ENCODE measurements around the gene VHLL.
A peak's percentile ranks its signal among the peaks of the same experiment; 100 is the strongest.
"Not testable (repeated sequence)": the region's sequence is repeated elsewhere in the genome, so short reads cannot be mapped to it uniquely, and the experiment has no call there.

VHLL gene

DNA sequence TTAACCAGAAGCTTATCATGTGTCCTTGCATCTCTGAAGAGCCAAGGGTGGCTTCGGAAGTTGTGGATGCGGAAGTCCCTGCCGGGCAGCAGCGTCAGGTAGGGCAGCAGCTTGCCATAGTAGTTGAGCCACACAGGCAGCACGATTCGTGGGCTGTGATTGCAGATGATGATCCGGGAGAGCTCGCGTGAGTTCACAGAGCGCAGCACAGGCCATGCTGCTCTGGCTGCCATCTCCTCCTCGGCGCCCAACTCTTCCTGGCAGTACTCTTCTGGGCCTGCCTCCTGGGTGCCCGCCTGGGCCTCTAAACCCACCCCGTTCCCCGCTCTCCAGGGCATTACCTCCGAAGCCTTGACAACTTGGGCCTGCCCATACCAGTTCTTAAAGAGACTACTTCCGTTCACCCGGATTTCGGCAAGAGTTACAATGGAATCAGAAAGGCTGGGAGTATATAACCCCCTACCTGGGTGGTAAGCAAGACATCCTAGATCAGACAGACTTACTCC lies at the start of gene VHLL:
Gene VHLL, minus strand, starts transcription at position 456 of the 506 bp plus-strand sequence. Its CDS starts 118 bp downstream, at position 338.
- no peak for DNase-seq

DNA sequence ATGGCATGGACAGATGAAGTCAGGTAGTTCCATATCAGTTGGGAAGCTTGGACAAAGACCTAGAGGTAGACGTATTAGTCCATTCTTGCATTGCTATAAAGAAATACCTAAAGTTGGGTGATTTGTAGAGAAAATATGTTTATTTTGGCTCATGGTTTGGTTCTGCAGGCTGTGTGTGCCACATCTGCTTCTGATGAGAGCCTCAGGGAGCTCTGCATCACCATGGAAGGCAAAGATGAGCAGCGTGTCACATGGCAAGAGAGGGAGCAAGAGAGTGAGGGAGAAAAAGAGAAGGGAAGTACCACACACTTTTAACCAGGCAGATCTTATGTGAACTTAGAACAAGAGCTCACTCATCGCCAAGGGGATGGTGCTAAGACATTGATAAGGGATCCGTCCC lies 48.2 kb upstream of the VHLL start:
- DNase-seq: no peak

DNA sequence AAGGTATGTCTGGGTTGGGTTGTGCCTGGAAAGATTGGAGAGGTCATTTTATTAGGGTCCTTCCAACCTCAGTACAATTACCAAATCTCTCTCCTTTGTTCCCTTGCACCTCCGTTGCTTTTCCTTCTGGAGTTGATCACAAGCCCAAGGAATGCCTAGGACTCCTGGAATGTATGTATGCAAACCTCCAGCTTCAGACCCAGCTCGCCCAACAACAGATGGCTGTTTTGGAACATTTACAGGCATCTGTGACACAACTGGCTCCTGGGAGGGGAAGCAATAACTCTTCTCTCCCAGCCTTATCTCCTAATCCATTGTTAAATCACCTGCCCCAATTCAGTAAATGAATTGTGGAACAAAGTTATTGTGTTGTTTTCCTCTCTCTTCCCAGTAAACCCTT lies 47.5 kb upstream of the VHLL start:
- no peak for DNase-seq

DNA sequence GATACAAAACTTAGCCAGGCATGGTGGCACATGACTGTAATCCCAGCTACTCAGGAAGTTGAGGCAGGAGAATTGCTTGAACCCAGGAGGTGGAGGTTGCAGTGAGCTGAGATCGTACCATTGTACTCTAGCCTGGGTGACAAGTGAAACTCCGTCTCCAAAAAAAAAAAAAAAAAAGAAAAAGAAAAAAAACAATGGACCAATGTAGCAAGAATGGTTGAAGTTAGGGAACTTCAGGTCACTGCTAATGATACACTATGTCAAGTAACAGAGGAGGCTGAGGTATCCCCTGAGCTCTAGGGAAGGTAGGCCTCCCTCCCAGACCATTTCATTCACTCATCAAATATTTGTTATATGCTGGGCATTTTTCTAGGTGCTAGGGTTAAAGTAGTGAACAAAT lies 46.9 kb upstream of the VHLL start:
- DNase-seq: not testable (repeated sequence)

DNA sequence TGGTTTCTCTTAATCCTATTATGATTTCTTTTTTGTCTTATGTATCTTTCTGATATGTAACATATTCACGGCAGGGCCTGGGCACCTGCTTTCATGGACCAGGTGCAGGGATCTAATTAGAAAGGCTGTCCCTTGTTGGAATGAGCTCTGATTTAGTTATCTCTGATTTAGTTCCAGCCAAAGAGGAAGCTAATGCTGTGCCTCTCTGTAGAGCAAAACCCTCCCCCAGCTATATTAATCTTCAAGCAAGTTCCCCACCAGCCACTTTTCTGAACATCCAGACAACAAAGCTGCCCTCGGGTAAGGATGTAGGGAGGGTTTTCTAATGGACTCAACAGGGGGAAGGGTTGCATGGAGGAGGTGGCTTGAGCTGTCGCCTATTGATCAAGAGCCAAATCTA lies 45.3 kb upstream of the VHLL start:
- DNase-seq: no peak

DNA sequence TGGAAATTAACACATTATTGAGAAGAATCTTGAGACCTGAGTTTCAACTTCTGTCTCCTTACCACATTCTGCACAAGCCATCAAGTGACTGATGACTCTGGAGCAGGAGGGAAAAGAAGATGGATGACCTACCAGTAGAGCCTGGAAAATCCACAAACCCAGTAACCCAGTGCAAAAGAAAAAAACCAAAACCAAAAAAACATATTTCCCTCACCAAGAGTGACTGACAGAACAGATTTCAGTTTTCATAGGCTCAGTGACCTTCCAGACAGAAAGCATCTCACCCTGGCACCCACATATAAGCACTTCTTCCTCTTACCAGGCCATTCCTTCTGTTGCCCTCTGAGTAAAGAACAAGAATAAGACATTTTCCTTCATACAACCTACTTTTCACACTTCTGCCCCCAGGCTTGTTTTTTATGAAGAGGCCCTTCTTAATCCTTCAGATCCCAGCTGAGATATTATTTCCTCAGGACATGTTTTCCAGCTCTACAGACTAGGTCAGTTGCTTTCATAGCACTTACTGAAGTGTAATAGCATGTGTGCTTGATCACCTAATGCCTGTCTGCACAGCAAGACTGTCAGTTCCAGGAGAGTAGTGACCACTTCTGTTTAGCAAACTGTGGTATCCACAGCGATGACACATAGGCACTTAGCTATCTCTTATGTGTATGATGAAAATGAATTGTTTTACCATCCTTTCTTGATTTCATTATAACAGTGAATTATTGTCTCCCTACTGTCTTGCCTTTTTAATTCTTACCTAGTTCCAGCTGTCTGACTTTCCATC lies 43.3 kb upstream of the VHLL start:
- DNase-seq: no peak

DNA sequence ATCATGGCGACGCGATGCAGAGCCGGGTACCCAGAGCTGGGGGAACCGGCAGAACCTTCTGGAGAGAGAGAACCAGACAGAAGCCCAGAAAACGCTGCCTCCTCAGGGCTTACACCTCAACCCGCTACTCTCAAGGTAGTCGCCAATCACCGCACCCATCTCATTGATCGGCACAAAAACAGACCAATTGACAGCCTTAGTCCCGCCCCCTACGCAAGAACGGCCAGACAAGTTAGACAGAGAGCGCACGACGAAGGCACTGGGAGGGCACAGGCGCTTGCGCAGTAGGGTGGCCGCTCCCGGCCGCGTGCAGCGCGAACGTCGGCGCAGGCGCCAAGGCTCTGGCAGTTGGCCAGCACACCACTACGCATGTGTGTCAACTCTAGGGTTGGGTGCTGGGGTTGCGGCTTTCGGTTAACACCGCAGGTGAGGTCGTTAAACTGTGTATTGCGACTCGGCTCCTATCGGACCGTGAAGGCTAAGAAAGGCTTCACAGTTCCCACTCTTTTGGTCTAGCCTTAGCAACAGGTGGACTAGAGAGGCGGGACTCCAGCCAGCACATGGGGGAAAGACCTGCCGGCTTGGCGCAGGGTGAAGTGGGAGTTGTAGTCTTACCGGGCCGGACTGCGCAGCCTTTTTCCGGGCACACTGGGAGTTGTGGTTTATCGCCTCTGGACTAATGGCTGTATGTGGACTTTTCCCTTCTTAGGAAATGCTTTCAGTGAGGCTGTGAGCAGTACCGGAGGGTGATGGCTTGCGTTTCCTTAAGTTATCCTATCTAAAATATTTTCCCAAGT lies 39.3 kb upstream of the VHLL start, which contains the start of the genes CCT3 and TSACC:
Gene CCT3, minus strand, starts transcription at position 113 of the 797 bp plus-strand sequence. Its CDS starts 108 bp downstream, at position 5.
Gene TSACC, plus strand, starts transcription at position 347 of the 797 bp plus-strand sequence. CDS start 1,232 bp downstream, outside the sequence.
- peak; percentile 100 for DNase-seq

DNA sequence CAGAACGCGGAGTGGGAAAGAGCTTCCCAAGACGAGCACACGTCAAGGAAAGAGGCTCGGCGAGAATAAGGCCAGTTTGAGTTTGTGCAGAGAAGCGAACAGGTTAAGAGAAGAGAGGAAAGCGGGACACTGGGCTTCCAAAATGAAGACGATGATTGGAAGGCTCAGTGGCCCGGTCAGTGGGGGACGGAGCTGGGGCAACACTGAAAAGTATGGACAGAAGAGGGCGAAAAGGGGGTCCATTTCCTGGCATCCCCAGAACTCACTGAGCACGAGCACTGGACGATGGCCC lies 38.7 kb upstream of the VHLL start:
- no peak for DNase-seq

DNA sequence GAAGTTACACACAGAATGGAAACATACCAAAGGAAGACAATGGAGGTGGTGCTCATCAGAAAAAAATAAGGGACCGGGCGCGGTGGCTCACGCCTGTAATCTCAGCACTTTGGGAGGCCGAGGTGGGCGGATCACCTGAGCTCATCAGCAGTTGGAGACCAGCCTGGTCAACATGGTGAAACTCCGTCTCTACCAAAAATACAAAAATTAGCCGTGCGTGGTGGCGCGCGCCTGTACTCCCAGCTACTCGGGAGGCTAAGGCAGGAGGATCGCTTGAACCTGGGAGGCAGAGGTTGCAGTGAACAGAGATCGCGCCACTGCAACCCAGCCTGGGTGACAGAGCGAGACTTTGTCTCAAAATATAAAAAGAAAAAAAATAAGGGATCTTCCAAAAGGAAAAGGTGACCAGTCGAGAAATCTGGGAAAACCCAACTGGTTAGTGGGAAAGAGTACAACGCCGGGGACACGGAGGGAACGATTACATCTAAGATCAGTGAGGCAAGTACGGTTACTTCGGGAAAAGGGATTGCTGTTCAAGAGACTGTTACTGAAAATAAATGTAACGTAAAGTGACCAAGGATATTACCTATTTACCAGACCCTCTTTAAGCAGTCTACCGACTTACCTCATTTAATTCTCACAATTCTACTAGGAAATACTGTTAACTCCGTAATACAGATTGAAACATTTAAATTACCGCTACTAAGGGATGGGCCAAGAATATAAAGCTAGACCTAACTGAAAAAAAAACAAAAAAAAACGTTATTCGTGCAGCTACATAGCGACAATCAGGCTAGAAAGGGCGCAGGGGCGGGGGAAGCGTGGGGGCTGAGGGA lies 38.2 kb upstream of the VHLL start:
- peak; percentile 39 for DNase-seq

DNA sequence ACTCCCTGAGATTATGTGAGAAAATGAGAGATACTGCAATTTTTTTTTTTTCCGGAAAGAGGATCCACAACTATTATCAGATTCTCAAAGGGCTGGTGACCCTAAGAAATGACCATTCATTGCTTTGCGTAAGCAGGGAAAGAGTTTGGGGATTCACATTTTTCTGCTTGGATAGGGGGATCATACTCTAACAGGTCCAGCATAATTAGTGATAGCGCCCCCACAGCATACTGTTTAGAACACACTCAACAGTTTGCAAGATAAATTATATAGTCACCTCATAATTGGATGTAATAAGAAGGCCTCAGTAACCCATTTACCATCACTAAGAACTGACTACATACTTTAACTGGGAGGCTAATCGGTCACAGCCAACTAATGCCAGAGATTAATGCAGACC lies 37.1 kb upstream of the VHLL start:
- no peak for DNase-seq

DNA sequence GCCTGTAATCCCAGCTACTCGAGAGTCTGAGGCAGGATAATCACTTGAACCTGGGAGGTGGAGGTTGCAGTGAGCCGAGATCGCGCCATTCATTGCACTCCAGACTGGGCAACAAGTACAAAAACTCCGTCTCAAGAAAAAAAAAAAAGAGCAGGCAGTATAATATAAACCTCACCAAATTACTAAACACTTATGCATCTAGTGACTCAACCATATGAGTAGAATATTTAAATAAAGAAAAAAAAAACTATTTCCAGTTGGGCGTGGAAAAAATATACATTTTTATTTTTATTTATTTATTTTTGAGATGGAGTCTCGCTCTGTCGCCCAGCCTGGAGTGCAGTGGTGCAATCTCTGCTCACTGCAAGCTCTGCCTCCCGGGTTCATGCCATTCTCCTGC lies 24.1 kb upstream of the VHLL start:
- DNase-seq: not testable (repeated sequence)

DNA sequence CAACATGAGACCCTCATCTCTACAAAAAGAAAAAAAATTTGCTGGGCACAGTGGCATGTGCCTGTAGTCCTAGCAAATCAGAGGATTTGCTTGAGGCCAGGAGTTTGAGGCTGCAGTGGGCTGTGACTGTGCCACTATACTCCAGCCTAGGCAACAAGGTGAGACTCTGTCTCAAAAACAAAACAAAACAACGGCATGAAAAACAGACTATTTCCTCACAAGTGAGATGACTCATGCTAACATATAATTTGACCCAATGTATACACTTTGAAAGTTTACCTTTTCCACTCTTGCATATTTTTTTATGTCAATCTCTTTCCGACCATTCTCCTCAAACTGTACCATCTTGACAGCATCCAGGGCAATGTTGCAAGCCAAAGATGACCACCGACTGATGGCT lies 21.5 kb upstream of the VHLL start:
- DNase-seq: no peak

DNA sequence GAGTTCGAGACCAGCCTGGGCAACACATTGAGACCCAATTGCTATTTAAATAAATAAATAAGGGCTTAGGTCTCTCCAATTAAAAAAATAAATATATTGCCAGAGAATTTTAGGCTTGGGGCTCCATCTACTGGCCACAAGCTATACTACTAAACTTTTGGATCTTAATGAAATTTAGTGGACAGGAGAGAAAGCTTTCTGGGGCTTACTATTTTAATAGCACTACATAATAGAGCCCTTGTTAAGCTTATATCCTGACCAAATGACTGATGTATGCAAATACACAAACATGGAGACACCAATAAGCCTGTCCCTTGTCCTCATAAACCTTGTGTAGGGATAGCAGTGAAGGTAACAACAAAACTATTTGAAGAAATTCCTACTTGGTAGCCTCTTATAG lies 20.6 kb upstream of the VHLL start:
- DNase-seq: no peak

DNA sequence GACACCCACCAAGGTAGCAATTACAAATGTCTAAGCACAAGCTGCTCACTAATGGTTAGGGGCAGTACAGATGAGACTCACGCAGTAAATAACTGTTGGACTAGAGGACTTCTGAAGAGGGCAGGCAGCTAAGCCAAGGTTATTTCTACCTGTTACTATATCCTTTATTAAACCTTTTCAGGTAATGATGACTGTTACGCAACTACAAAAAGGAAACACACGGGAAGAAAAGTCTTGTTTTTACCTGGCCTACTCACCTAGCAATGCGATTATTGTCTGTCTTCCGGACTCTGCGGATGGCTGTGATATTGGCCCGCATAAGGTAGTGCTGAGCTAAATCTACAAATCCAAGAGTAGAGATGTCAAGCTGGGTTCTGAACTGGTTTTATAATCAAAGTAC lies 17.8 kb upstream of the VHLL start:
- no peak for DNase-seq

DNA sequence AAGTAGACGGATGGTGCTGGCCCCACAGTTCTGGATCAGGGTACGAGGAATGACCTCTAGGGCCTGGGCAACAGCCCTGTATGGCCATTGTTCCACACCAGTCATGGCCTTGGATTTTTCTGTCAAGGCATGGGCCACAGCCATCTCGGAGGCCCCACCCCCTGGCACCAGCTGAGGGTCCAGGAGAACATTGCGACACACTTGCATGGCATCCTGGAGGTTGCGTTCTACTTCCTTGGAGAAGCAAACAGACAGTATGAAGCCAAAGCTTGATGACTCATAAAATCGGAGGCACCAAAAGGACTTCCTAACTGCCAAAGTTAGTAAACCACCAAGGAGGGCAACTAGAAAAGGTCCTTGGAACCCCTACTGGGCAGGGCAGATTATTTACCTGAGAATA lies 11.9 kb upstream of the VHLL start:
- DNase-seq: no peak

DNA sequence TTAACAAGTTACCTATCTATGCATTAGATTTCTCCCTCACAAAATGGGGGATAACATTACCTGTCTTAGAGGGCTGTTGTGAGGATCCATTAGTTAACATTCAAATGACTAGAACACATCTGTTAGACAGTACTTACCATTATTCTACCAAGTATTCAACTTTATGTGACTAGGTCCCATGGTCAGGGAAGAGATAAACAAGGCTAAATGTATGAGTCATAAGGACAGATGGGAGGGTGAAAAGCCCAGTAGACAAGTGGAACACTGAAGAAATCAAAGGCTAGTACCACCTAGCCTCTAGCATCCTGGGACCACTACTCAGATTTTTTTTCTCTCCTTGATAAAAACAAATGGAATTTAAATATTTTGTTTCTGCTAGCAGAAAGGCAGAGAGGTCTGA lies 9.0 kb upstream of the VHLL start:
- no peak for DNase-seq

DNA sequence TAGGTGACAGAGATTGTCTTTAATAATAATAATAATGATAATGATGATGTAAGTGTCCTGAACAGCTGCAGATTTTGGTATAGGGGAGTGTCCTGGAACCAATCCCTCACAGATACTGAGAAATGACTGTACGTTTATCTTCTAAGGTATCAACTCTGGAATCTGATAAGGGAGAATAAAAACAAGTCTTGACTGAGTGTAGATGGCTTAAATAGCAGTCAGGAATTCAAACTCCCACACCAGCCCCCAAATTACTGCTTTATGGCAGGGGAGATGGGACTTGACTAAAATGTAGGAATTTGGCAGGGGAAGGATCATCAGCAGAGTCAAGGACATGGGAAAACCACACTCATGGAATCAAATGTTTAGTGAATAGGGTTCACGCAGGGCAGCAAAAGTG lies 6.1 kb upstream of the VHLL start:
- no peak for DNase-seq

DNA sequence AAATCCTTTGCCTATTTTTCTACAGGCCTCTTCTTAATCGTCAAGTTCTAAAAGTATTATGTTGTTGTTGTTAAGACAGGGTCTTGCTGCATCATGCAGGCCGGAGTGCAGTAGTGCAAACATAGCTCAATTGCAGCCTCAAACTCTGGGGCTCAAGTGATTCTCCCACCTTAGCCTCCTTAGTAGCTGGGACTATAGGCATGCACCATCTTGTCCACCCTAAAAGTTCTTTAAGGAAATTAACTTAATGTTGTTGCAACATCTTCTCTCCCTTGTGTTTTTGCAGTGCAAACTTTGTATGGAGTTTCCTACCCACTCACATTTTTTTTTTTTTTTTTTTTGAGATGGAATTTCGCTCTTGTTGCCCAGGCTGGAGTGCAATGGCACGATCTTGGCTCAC lies 4.1 kb upstream of the VHLL start:
- no peak for DNase-seq

DNA sequence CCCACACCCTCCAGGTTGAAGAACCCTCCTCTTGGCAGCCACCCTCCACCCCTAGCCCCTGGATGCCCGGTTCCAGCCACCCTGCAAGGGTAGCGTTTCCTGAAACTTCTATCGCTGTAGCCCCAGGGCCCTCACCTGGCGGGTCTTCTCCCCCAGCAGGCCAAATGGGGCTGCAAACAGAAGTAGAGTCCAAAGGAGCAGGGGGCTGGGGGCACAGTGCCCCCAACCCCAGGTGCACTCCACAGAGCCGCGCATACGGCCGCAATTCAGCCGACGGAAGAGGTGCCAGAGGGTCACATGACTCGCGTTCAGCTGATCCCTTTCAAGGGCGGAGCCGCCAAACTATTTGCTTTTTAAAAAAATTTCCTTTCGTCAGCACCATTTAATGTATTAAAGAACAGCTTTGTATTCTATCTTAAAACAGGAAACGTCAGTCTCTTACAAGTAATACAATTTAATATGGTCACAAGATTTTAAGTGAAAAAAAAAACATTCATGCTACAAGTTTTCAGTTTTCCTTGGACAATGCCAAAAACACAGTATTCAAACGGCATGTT lies 3.6 kb downstream of the VHLL start, which contains the start of gene GLMP:
Gene GLMP, minus strand, starts transcription at position 289 of the 557 bp plus-strand sequence. Its CDS starts 34 bp downstream, at position 255.
- DNase-seq: peak; percentile 71

DNA sequence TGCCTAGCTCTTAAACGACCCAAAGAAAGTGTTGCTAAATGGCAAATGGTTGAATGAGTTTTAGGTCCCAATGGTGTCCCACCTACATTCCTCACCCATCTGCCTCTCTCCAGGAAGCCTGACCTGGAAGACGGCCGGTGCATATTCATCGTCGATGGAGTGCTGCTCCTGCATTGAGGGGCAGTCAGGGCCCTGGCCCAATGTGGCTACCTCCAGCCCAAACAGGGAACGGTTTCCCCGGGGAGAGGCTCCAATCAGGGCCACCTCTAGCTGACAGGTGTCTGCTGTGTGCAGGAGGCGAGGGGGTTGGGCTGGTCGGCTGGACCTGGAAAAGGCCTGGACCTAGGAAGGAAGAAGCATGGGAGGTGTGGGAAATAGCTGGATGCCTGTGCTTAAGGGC lies 5.2 kb downstream of the VHLL start:
- no peak for DNase-seq

DNA sequence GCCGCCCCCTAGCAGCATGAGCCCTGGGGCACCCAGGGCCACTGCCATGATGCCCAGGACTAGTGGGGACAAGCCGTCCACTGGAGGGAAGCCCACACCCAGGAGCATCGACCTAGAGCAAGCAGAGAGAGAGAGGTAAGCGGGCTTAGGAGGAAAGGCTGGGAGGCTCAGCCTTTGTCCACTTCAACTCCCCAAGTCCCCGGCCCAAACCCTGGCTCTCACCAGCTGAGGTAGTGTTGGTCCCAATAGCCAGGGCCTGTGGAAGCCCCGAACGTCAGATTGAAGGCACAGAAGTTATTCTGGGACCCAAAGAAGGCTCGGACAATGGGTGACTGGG lies 6.0 kb downstream of the VHLL start:
- DNase-seq: no peak

DNA sequence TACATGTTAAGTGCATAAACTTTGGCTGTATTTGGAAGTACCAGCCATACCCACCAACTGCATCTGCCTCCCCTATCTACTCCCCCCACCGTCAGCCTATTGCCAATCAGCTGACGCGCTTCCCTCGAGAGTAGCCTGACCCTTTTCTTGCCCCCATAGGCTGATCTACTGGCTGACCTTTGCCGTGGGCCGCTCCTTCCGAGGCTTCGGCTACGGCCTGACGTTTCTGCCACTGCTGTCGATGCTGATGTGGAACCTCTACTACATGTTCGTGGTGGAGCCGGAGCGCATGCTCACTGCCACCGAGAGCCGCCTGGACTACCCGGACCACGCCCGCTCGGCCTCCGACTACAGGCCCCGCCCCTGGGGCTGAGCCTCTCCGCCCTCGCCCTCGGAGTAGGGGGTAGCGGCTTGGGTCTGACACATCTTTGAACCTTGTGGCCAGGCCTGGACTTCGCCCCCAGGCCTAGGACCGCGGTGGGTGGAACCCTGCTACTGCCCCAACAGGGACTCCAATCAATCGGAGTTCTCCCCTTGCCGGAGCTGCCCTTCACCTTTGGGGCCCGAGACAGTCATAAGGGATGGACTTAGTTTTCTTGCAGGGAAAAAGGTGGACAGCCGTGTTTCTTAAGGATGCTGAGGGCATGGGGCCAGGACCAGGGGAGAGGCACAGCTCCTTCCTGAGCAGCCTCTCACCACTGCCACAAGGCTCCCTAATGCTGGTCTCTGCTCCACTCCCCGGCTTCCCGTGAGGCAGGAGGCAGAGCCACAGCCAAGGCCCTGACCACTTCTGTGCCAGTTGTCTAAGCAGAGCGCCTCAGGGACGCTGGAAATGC lies 7.7 kb downstream of the VHLL start:
- peak; percentile 44 for DNase-seq

Data from stimulated activated CD8-positive, alpha-beta memory T cell treated with anti-CD3 and anti-CD28 coated beads, Interleukin-4, amount 100 ng/mL, for 48 hours (primary cell).